ENCODE data around the gene ABCA2.

GRCh38 chr9:137039611-137040366 lies 11.8 kb upstream of the ABCA2 start:
- no peak for TF ChIP-seq CTCF (IDR thresholded peaks at IDR 0.05)
- no peak for TF ChIP-seq EP300 (IDR thresholded peaks at IDR 0.05)
- TF ChIP-seq POLR2A (IDR thresholded peaks at IDR 0.05): no peak
